ENCODE results near the gene SV2C.

DNA sequence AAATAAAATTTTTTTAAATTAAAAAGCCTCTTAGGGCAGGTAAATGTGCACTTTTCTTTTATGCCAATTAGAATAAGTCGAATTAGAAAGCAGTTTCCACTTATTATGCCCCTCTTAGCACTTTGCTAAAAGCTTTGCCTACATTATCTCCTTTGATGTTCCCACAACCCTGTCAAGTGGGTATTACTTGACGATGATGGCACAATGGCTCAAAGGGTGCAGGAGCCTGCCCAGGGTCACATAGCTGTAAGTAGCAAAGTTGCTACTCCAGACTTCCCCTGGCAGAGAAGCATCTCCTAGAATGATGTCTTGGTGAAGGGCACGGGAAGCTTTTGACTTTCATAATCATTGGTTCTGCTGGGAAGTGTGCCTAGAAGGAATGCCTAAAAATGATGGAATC, 301.5 kb downstream of the SV2C start:
- TF ChIP-seq, protein P1, sequence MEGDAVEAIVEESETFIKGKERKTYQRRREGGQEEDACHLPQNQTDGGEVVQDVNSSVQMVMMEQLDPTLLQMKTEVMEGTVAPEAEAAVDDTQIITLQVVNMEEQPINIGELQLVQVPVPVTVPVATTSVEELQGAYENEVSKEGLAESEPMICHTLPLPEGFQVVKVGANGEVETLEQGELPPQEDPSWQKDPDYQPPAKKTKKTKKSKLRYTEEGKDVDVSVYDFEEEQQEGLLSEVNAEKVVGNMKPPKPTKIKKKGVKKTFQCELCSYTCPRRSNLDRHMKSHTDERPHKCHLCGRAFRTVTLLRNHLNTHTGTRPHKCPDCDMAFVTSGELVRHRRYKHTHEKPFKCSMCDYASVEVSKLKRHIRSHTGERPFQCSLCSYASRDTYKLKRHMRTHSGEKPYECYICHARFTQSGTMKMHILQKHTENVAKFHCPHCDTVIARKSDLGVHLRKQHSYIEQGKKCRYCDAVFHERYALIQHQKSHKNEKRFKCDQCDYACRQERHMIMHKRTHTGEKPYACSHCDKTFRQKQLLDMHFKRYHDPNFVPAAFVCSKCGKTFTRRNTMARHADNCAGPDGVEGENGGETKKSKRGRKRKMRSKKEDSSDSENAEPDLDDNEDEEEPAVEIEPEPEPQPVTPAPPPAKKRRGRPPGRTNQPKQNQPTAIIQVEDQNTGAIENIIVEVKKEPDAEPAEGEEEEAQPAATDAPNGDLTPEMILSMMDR (IDR thresholded peaks at IDR 0.05), result no peak
- no peak for TF ChIP-seq EZH2 (IDR thresholded peaks at IDR 0.05)
- no peak for TF ChIP-seq EZH2phosphoT487 (IDR thresholded peaks at IDR 0.05)
